ENCODE data around the gene ZXDC. TPM values are rescaled to one million over a fixed set of nuclear protein-coding genes. Genes with fewer than 3 reads are reported as not detected.

ZXDC gene
- total and polyA plus RNA-seq, 2 donors (not counting 1 experiment from before 2014, with no cell fraction given), result 38.9 to 70.9 TPM

DNA sequence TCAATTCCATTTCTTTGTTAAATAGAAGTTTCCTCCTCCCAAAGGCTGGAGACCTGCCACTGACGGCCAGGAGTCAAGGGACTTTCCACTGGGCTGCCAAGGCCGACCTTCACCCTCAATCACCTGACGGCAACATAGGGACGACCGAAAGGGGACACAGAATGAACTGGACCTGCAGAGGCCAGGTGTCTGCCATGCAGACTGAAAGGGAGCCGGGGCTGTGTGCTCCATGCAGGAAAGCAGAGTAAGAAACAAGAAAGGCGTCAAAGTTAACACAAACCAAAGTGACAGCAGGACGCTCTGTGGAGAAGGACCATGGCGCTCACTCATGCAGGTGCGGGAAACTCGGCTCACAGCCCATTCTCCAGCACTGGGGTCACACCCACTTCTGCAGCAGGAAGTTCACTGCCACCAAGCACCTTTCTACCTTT, 26.1 kb downstream of the ZXDC start:
- H3K9me3 Mint-ChIP-seq (ENCODE audit: insufficient read depth), result no peaks in the 10 kb centered on the region
- over 99% methylated on average over 11 of the region's 11 CpGs for WGBS (ENCODE audit: insufficient coverage)
- no peaks in the 10 kb centered on the region for H3K27me3 Mint-ChIP-seq
- ChIA-PET CTCF (no interaction called here), POLR2A (no interaction called here)
- Histone ChIP-seq H3K4me1 (ENCODE audit: control insufficient read depth in 2 of 2, insufficient read depth in 2 of 2, low read length in 2 of 2) (no peaks in the 10 kb centered on the region), H3K27me3 (replicated peaks in 1 of 4; ENCODE audit: control extremely low read depth in 1 of 4, control insufficient read depth in 3 of 4, insufficient read depth in 4 of 4, low read length in 3 of 4) (no peaks in the 10 kb centered on the region), H2AFZ (ENCODE audit: insufficient read depth, low read depth, low read length, poor library complexity, severe bottlenecking) (no peak overlapping the region), H3K9ac (ENCODE audit: low read length) (no peak overlapping the region), H3K4me2 (replicated peaks; ENCODE audit: low read depth, low read length, poor library complexity, severe bottlenecking) (no peak overlapping the region), H3K79me2 (ENCODE audit: control insufficient read depth, insufficient read depth, low read length) (peaks cover 4% of the 10 kb centered on the region), H3K36me3 (replicated peaks in 1 of 2; ENCODE audit: control extremely low read depth in 1 of 2, control insufficient read depth in 1 of 2, extremely low read depth in 1 of 2, insufficient read depth in 2 of 2, low read length in 1 of 2) (peaks cover 0 to 53% of the 10 kb centered on the region in 2 experiments), H3K27ac (ENCODE audit: low read length in 2 of 2) (no peak overlapping the region), H3K9me3 (ENCODE audit: control extremely low read depth in 1 of 3, control insufficient read depth in 2 of 3, insufficient read depth in 1 of 3, low read length in 2 of 3) (no peaks in the 10 kb centered on the region), H3K4me3 (ENCODE audit: control extremely low read depth in 1 of 5, extremely low read depth in 1 of 5, insufficient read depth in 1 of 5, low read depth in 2 of 5, low read length in 4 of 5) (no peak overlapping the region), H4K20me1 (ENCODE audit: control insufficient read depth, insufficient read depth, low read length, poor library complexity, severe bottlenecking) (peaks cover 43% of the 10 kb centered on the region)
- no peak overlapping the region for H3K27ac Mint-ChIP-seq
- intact Hi-C loops (cut with micrococcal nuclease), result no loop called here
- no peak overlapping the region for H3K4me3 Mint-ChIP-seq
- no peaks in the 10 kb centered on the region for H3K4me1 Mint-ChIP-seq
- TF ChIP-seq, protein P1, sequence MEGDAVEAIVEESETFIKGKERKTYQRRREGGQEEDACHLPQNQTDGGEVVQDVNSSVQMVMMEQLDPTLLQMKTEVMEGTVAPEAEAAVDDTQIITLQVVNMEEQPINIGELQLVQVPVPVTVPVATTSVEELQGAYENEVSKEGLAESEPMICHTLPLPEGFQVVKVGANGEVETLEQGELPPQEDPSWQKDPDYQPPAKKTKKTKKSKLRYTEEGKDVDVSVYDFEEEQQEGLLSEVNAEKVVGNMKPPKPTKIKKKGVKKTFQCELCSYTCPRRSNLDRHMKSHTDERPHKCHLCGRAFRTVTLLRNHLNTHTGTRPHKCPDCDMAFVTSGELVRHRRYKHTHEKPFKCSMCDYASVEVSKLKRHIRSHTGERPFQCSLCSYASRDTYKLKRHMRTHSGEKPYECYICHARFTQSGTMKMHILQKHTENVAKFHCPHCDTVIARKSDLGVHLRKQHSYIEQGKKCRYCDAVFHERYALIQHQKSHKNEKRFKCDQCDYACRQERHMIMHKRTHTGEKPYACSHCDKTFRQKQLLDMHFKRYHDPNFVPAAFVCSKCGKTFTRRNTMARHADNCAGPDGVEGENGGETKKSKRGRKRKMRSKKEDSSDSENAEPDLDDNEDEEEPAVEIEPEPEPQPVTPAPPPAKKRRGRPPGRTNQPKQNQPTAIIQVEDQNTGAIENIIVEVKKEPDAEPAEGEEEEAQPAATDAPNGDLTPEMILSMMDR (IDR thresholded peaks at IDR 0.05), result no peak
- no peak for TF ChIP-seq EZH2 (IDR thresholded peaks at IDR 0.05; ENCODE audit: borderline replicate concordance, insufficient read depth, low read depth, low read length, poor library complexity, severe bottlenecking)
- DNase-seq (no peak), ATAC-seq (ENCODE audit: low read depth) (no peak)

GRCh38 chr3:126448893-126449180, 26.9 kb downstream of the ZXDC start:
- Histone ChIP-seq H4K20me1 (ENCODE audit: control insufficient read depth, insufficient read depth, low read length, poor library complexity, severe bottlenecking) (peaks cover 38% of the 10 kb centered on the region), H3K4me1 (ENCODE audit: control insufficient read depth in 2 of 2, insufficient read depth in 2 of 2, low read length in 2 of 2) (no peaks in the 10 kb centered on the region), H3K27ac (ENCODE audit: low read length in 2 of 2) (no peak overlapping the region), H3K4me2 (replicated peaks; ENCODE audit: low read depth, low read length, poor library complexity, severe bottlenecking) (no peak overlapping the region), H2AFZ (ENCODE audit: insufficient read depth, low read depth, low read length, poor library complexity, severe bottlenecking) (no peak overlapping the region), H3K9ac (ENCODE audit: low read length) (no peak overlapping the region), H3K4me3 (ENCODE audit: control extremely low read depth in 1 of 5, extremely low read depth in 1 of 5, insufficient read depth in 1 of 5, low read depth in 2 of 5, low read length in 4 of 5) (no peak overlapping the region), H3K79me2 (ENCODE audit: control insufficient read depth, insufficient read depth, low read length) (no peaks in the 10 kb centered on the region), H3K9me3 (ENCODE audit: control extremely low read depth in 1 of 3, control insufficient read depth in 2 of 3, insufficient read depth in 1 of 3, low read length in 2 of 3) (no peaks in the 10 kb centered on the region), H3K36me3 (replicated peaks in 1 of 2; ENCODE audit: control extremely low read depth in 1 of 2, control insufficient read depth in 1 of 2, extremely low read depth in 1 of 2, insufficient read depth in 2 of 2, low read length in 1 of 2) (peaks cover 0 to 50% of the 10 kb centered on the region in 2 experiments), H3K27me3 (replicated peaks in 1 of 4; ENCODE audit: control extremely low read depth in 1 of 4, control insufficient read depth in 3 of 4, insufficient read depth in 4 of 4, low read length in 3 of 4) (no peaks in the 10 kb centered on the region)
- Mint-ChIP-seq H3K27me3 (no peaks in the 10 kb centered on the region), H3K9me3 (ENCODE audit: insufficient read depth) (no peaks in the 10 kb centered on the region), H3K27ac (no peak overlapping the region), H3K4me3 (no peak overlapping the region), H3K4me1 (no peaks in the 10 kb centered on the region)
- TF ChIP-seq, protein P1 (IDR thresholded peaks at IDR 0.05), result no peak
- no peak for TF ChIP-seq EZH2 (IDR thresholded peaks at IDR 0.05; ENCODE audit: borderline replicate concordance, insufficient read depth, low read depth, low read length, poor library complexity, severe bottlenecking)
- DNase-seq, result no peak
- intact Hi-C loops (cut with micrococcal nuclease), result no loop called here
- WGBS (ENCODE audit: insufficient coverage), result 97% methylated on average over 8 of the region's 8 CpGs
- CTCF ChIA-PET, result no interaction called here
- no peak for ATAC-seq (ENCODE audit: low read depth)
- POLR2A ChIA-PET, result no interaction called here
